ENCODE data around the gene CYP17A1.

DNA sequence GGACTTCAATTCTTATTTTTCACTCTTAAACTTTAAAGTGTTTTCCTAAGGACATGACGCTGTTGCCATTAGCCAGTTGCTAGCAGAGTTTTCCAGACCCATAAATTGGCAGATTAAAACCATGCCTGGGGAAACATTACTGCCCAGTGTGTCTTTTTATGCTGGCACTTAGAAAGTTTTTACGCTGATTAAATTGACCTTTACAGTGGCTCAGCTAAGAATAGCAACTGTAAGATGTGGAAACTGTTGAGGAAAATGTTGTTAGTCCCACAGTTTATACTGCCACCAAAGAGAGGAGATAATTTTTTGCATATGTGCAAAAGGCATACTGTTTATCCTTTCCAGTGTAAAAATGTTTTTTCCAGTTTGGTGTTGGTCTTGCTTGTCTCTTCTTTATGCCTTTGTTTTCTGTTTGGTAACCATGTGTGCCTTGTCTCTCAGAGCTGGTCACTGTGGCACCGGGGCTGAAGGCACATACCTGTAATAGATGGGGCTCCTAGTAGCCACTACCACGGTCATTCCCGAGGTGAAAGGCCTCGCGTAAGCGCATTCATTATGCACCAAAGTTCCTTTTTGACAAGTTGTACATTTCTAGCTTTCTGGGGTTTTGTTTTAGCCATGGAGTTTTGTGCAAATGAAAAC is 45.3 kb downstream of the CYP17A1 start:
- TF ChIP-seq POLR2A (IDR thresholded peaks at IDR 0.05; ENCODE audit: low read length) (no peak), GATA1 (IDR thresholded peaks at IDR 0.05; ENCODE audit: low read depth, low read length) (no peak)

Measured in erythroblast (primary cell).